M059J (cell line): ENCODE measurements around the gene IRS2. TPM values are rescaled to one million over a fixed set of nuclear protein-coding genes. Genes with fewer than 3 reads are reported as not detected.

ENCODE experiments used
- DNase-seq: peaks from one replicate; pipeline ENCODE4 v3.0.0-alpha.2; 2012; ENCODE audit warnings: low read depth
- total RNA-seq: library from RNA; depleted of rRNA; stranded (reverse); fragments of >200 nt; shearing (Covaris generic); gene quantifications from 2 replicates; pipeline ENCODE4 v1.2.3, GENCODE V29; 2014

IRS2 gene
- total RNA-seq, 1 experiment from 2014 or later: 0.54 TPM

GRCh38 chr13:109781384-109782065, 4.9 kb downstream of the IRS2 start:
- no peak for DNase-seq

GRCh38 chr13:109780845-109781383, 5.5 kb downstream of the IRS2 start:
- no peak for DNase-seq

DNA sequence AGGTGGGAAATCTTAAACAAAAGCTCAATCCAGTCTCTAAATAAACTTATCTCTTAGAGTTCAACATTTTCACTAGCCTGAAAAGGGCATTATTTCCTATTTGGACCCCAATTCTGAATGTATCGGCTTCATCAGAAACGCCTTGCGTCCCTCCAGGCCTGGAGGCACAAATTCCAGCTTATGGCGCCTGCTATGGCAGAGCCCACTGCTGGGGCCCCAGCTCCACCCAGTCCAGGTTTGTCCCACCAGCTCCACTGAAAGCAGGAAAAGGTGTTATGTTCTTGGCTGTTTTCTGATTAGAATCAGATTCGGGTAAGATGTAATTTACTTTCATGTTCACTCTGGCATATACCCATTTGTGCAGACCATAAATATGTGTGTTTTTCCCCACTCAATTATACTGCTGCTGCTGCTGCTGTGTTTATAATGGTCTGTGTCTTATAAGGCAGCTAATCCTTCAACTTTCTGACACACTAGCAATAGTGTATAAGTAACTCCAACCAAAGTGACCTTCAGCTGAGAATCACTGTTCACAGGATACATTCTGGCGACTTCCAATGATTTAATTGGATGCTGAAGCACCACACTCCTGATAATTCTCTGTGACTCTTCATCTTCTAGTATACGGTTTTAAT, 6.4 kb downstream of the IRS2 start:
- DNase-seq: no peak

DNA sequence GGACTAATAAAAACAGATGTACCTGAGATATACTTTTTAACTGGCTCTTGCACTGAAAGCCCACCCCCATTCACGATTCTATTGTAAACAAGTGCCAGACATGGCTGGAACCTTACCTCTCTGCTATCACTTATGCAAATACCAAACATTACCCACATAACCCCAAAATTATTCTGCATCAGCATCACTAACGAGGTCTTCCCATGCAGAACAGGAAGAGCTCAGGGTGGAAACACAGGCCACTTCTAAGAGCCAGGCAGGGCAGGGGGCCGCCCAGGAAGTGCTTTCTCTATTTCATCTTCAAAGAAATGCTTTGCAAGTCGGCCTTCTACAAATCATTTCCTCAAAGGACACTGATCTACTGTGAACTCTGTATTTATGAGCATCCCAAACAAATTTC, 7.3 kb downstream of the IRS2 start:
- no peak for DNase-seq

GRCh38 chr13:109778102-109778542, 8.3 kb downstream of the IRS2 start:
- DNase-seq: peak; percentile 46

GRCh38 chr13:109776575-109776974, 9.8 kb downstream of the IRS2 start:
- DNase-seq: peak; percentile 26

GRCh38 chr13:109773786-109774185, 12.6 kb downstream of the IRS2 start:
- DNase-seq: peak; percentile 36

DNA sequence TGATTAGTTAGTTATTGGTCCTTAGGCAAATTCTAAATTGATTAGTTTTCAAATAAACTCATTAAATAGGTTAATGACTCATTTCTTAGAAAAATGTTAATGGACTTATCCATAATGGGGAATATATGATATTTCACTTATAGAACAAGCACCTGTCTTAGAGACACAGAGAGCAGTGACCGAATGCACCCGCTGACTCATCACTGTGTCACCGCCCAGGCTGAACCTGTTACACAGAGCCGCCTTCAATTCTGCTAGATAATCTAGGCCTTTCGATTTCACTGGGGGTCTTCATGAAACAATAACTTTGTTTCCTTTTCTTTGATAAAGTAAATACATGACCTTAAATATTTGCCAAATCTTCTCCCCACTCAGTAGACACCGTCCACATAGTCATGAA, 13.1 kb downstream of the IRS2 start:
- peak; percentile 25 for DNase-seq

DNA sequence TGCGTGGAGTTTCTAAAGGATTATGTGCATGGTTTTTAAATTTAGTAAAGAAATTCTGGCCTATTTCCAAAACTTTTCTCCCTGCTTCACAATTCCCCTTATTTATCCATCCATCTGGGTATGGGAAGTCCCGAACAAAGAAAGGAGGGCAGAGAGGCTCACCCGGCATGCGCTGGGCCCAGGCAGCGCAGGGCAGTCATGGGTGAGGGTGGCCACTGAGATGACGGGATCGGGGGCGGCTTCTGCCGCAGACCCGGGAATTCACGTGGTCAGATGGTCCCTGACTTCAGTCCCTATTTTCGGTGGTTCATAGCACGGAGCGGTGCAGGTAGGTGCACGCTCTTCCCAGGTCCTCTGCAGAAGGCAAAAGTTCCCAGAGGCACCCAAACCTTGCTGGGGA, 14.5 kb downstream of the IRS2 start:
- no peak for DNase-seq

DNA sequence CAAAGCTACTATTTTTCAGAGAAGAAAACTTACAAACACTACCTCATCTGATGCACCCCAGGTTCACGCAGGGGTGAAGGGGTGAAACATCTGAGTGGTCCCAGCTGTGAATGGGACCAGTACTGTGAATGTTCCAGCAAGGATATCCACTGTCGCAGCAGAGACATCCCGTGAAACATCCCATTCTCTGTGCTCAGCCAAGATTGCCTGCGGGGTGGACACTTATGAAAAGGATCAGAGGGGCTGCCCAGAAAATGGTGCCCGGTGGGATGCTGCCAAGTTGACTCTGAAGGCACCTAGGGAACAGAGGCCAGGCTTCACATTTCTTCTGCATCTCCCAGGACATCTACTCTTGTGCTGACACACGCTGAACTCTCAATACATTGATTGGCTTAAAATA, 15.9 kb downstream of the IRS2 start:
- DNase-seq: no peak

DNA sequence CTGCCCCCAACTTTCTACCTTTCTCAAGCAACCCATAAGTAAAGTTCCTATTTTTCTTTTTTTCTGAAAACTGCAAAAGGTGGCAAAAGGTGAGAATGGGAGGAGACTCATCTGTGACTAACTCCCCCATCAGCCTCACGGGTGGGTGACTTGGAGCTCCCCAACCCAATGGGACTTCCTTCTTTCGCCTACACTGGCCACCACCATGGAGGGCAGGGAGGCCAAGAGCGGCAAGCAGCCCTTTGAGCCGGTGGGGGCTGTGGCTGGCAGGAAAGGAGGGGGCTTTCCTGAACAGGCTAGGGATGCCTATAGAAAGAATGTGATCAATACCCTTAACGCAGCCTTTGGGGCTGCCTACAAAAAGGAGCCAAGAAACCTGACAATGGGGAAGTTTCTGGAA, 16.5 kb downstream of the IRS2 start:
- DNase-seq: no peak

DNA sequence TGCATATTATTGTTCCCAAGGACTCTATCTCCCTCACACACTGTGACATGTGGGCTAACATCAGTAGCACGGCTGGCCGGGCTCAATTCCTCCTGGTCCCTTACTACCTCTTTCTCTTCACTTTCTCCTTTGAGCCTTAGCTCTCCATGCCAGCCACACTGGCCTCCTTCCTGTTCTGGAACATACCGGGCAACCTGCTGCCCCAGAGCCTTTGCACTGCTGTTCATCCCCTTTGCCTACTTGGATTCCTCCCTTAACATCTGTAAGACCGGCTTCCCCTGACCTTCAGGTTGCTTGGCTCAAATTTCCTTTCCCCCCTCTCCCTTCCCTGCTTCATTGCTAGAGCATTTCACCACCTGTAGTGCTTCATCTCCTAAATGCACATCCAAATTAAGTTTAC, 17.1 kb downstream of the IRS2 start:
- no peak for DNase-seq

DNA sequence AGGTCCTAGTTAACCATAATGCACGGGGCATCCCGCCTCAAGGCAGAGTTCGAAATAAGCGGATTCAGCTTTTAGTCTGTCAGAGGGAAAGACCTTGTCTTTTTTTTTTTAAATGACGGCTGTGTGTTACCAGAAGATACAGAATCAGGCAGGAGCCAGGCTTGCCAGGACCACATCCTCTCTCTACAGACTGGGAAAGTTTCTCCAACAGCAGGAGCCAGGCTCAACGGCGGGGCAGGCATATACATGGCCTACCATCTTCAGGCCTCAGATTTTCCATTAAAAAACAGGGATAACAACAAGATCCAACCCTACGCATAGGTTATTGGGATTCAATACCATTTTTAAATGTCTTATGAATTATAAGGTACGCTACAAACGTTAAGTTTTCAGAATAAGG, 17.8 kb downstream of the IRS2 start:
- DNase-seq: no peak

DNA sequence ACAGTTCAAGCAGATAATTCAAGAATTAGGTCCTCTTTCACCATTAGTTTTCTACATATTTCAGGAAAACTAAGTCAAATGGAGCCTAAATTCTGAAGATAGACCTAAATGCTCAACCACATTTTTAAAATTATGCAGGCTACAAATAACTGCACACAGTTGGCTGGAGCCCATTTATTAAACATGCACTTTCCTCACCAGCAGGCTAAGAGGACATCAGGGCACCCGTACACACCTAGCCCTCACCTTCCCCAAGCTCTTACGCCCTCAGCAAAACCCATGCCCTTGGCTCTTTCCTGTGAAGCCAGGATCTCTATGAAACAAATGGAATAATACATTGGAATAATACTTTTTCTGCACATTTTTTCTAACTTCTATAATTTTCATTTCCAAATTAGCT, 18.2 kb downstream of the IRS2 start:
- no peak for DNase-seq

DNA sequence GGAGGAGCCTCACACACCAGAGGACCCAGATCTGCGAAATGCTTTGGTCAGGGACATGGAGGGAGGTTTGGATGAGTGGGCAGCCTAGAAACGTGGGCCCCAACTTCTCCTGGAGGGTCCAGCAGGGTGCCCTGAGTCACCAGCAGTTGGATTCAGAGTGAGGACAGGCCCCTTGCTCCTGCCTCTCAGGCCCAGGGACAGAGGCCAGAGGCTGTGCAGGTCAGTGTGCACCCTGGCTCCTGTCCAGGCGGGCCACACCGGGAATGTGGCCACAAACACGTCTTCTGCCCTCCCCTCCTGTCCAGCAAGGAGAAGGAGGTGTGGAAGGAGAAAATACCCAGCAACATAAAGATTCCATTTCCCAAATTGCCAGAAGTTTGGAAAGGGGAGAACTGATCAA, 19.4 kb downstream of the IRS2 start:
- DNase-seq: no peak

- DNase-seq: peak; percentile 36
Measured at GRCh38 chr13:109764470-109765291, 21.7 kb downstream of the IRS2 start.

- no peak for DNase-seq
Measured at GRCh38 chr13:109764045-109764444, 22.3 kb downstream of the IRS2 start.

DNA sequence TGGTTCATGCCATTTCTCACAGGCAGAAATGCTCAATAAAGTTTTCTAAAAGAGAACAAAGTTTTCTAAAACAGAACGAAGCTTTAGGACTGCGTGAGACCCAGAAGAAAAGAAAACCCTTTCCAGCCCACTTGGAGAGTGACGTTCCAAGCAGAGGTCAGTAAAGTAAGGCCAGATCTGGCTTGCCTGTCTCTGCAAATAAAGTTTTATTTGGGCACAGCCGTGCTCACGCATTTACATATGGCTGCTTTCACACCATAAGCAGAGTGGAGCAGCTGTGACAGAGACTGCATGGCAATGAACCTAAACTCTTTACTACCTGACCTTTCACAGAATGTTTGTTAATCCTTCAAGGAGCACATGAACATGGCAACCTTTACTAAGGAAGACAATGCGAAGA, 23.6 kb downstream of the IRS2 start:
- no peak for DNase-seq

DNA sequence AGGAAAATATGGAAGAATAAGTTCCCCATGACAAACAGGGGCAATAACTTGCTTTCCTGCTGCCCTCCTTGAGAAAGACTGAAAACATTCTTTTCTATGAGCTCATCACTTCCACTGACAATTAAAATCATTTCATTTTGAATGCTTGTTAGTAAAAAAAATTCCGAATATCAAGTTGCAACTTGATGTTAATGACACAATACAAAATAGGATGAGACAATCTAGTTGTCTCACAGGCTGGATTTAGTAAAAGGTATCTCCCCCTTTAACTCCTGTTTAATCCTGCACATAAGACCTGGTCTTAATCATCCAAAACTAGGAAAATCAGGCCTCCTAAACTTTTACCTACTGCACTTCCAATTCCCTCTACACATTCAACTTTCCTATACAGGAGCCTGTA, 24.7 kb downstream of the IRS2 start:
- DNase-seq: no peak

GRCh38 chr13:109760951-109761350, 25.4 kb downstream of the IRS2 start:
- DNase-seq: no peak

DNA sequence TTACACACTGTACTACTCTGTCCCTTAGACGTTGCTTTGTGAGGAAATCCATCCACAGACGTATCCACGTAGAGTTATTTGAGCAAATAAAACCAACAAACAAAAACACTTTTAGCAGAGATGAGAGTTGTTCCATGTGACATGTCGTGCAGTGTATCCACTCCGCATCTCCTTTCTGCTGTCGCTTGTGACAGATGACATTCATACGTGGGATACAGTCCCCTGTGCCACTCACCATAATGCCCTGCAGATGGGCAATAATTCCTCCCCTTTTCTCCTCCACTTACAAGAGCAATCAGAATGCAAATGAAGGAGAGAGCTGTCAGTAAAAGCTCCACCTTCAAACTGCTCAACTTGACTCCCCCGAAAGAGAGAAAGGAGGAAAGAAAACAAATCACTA, 26.0 kb downstream of the IRS2 start:
- no peak for DNase-seq

- no peak for DNase-seq
Measured at GRCh38 chr13:109759609-109760008, 26.8 kb downstream of the IRS2 start.
